IPS-15b (cell line): Measurements from ENCODE around the gene CHST1.

Source experiments
- H3K27me3 ChIP-seq: one replicate; pipeline ENCODE4 v1.6.1; 2013; ENCODE audit warnings: low read length; ENCODE audit not compliant: control insufficient read depth, insufficient read depth
- H3K36me3 ChIP-seq: one replicate; pipeline ENCODE4 v1.6.1; 2013; ENCODE audit warnings: low read length; ENCODE audit not compliant: control insufficient read depth, insufficient read depth
- H3K4me1 ChIP-seq: one replicate; pipeline ENCODE4 v1.6.1; 2013; ENCODE audit warnings: mild to moderate bottlenecking, low read length; ENCODE audit not compliant: control insufficient read depth, insufficient read depth
- H3K4me3 ChIP-seq: one replicate; pipeline ENCODE4 v1.5.1; 2013; ENCODE audit warnings: low read depth, low read length
- H3K9ac ChIP-seq: one replicate; pipeline ENCODE4 v1.6.1; 2013; ENCODE audit warnings: low read depth, mild to moderate bottlenecking, low read length
- H3K9me3 ChIP-seq: one replicate; pipeline ENCODE4 v1.6.1; 2013; ENCODE audit warnings: mild to moderate bottlenecking, low read length; ENCODE audit not compliant: control insufficient read depth, insufficient read depth

CHST1 gene

GRCh38 chr11:45655012-45655283 is 10.5 kb downstream of the CHST1 start:
- no peak overlapping the region for H3K4me3 ChIP-seq
- H3K9me3 ChIP-seq = no peaks in the 10 kb centered on the region
- H3K9ac ChIP-seq = no peak overlapping the region
- no peaks in the 10 kb centered on the region for H3K27me3 ChIP-seq
- H3K36me3 ChIP-seq = no peaks in the 10 kb centered on the region
- H3K4me1 ChIP-seq = peaks cover 9% of the 10 kb centered on the region

- Histone ChIP-seq H3K9ac (no peak overlapping the region), H3K4me1 (peaks cover 9% of the 10 kb centered on the region), H3K4me3 (no peak overlapping the region), H3K9me3 (no peaks in the 10 kb centered on the region), H3K36me3 (no peaks in the 10 kb centered on the region), H3K27me3 (no peaks in the 10 kb centered on the region)
Measured at GRCh38 chr11:45654231-45655011, 11.0 kb downstream of the CHST1 start.

GRCh38 chr11:45653277-45653676 is 12.1 kb downstream of the CHST1 start:
- H3K4me3 ChIP-seq = no peak overlapping the region
- H3K9ac ChIP-seq = no peak overlapping the region
- peaks cover 6% of the 10 kb centered on the region for H3K4me1 ChIP-seq
- no peaks in the 10 kb centered on the region for H3K27me3 ChIP-seq
- H3K9me3 ChIP-seq = no peaks in the 10 kb centered on the region
- H3K36me3 ChIP-seq = no peaks in the 10 kb centered on the region

- Histone ChIP-seq H3K27me3 (no peaks in the 10 kb centered on the region), H3K36me3 (no peaks in the 10 kb centered on the region), H3K9me3 (no peaks in the 10 kb centered on the region), H3K4me1 (peaks cover 6% of the 10 kb centered on the region), H3K4me3 (no peak overlapping the region), H3K9ac (no peak overlapping the region)
Measured at GRCh38 chr11:45652781-45653180, 12.6 kb downstream of the CHST1 start.

- no peaks in the 10 kb centered on the region for H3K9me3 ChIP-seq
Measured at GRCh38 chr11:45651841-45652749, 13.3 kb downstream of the CHST1 start.

GRCh38 chr11:45651156-45651555 is 14.3 kb downstream of the CHST1 start:
- no peaks in the 10 kb centered on the region for H3K27me3 ChIP-seq
- H3K36me3 ChIP-seq = no peaks in the 10 kb centered on the region
- no peaks in the 10 kb centered on the region for H3K9me3 ChIP-seq
- H3K4me3 ChIP-seq = no peak overlapping the region
- peaks cover 6% of the 10 kb centered on the region for H3K4me1 ChIP-seq
- H3K9ac ChIP-seq = no peak overlapping the region

More at GRCh38 chr11:45651841-45652749, 13.3 kb downstream of the CHST1 start:
- Histone ChIP-seq H3K4me1 (peaks cover 6% of the 10 kb centered on the region), H3K27me3 (no peaks in the 10 kb centered on the region), H3K9ac (no peak overlapping the region), H3K4me3 (no peak overlapping the region), H3K36me3 (no peaks in the 10 kb centered on the region)

GRCh38 chr11:45650166-45651095 is 15.0 kb downstream of the CHST1 start:
- peaks cover 4% of the 10 kb centered on the region for H3K4me1 ChIP-seq
- H3K4me3 ChIP-seq = no peak overlapping the region
- H3K36me3 ChIP-seq = no peaks in the 10 kb centered on the region
- H3K9ac ChIP-seq = no peak overlapping the region
- no peaks in the 10 kb centered on the region for H3K9me3 ChIP-seq
- no peaks in the 10 kb centered on the region for H3K27me3 ChIP-seq

GRCh38 chr11:45649544-45650165 is 15.8 kb downstream of the CHST1 start:
- no peaks in the 10 kb centered on the region for H3K27me3 ChIP-seq
- H3K4me1 ChIP-seq = no peaks in the 10 kb centered on the region
- no peak overlapping the region for H3K4me3 ChIP-seq
- H3K9me3 ChIP-seq = no peaks in the 10 kb centered on the region
- no peaks in the 10 kb centered on the region for H3K36me3 ChIP-seq
- no peak overlapping the region for H3K9ac ChIP-seq

GRCh38 chr11:45648931-45649330 is 16.5 kb downstream of the CHST1 start:
- H3K9me3 ChIP-seq = no peaks in the 10 kb centered on the region
- H3K4me1 ChIP-seq = no peaks in the 10 kb centered on the region
- H3K9ac ChIP-seq = no peak overlapping the region
- no peaks in the 10 kb centered on the region for H3K27me3 ChIP-seq
- no peaks in the 10 kb centered on the region for H3K36me3 ChIP-seq
- H3K4me3 ChIP-seq = no peak overlapping the region

- no peaks in the 10 kb centered on the region for H3K36me3 ChIP-seq
- no peaks in the 10 kb centered on the region for H3K4me1 ChIP-seq
- H3K4me3 ChIP-seq = no peak overlapping the region
- H3K27me3 ChIP-seq = no peaks in the 10 kb centered on the region
- H3K9ac ChIP-seq = no peak overlapping the region
- no peaks in the 10 kb centered on the region for H3K9me3 ChIP-seq
Measured at GRCh38 chr11:45647786-45648185, 17.6 kb downstream of the CHST1 start.

GRCh38 chr11:45647329-45647728 is 18.1 kb downstream of the CHST1 start:
- H3K9ac ChIP-seq = no peak overlapping the region
- H3K36me3 ChIP-seq = no peaks in the 10 kb centered on the region
- H3K4me3 ChIP-seq = no peak overlapping the region
- no peaks in the 10 kb centered on the region for H3K4me1 ChIP-seq
- H3K27me3 ChIP-seq = no peaks in the 10 kb centered on the region
- H3K9me3 ChIP-seq = no peaks in the 10 kb centered on the region
